WI38 (cell line): ENCODE results near the gene SMU1.

Experiments used
- H3K4me3 ChIP-seq: 2 replicates; pipeline ENCODE4 v1.5.1; 2011; ENCODE audit warnings: low read depth, mild to moderate bottlenecking, control low read depth, low read length
- CTCF ChIP-seq: IDR thresholded peaks from 2 replicates; pipeline ENCODE4 v1.5.1; 2012; ENCODE audit warnings: low read depth, mild to moderate bottlenecking, control low read depth, low read length

The SMU1 gene

DNA sequence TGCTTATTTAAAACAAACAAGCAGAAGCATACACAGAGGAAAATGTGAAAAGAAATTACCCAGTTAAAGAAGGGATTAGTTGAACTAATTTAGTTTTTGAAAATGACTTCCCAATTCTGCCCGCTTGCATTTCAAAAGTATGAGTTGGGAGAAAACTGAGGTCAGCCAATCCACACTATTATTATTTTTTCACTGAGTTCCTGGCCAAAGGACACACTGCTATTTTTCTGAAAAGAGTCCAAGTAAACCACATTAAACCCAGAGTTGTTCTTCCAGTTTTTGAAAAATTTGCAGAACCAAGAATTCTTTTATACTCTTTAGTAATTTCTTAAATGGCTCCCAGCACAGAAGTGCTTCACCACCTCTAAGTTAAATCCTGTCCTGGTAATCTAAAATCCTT lies 7.5 kb downstream of the SMU1 start:
- no peak for TF ChIP-seq CTCF
- H3K4me3 ChIP-seq = no peak overlapping the region

DNA sequence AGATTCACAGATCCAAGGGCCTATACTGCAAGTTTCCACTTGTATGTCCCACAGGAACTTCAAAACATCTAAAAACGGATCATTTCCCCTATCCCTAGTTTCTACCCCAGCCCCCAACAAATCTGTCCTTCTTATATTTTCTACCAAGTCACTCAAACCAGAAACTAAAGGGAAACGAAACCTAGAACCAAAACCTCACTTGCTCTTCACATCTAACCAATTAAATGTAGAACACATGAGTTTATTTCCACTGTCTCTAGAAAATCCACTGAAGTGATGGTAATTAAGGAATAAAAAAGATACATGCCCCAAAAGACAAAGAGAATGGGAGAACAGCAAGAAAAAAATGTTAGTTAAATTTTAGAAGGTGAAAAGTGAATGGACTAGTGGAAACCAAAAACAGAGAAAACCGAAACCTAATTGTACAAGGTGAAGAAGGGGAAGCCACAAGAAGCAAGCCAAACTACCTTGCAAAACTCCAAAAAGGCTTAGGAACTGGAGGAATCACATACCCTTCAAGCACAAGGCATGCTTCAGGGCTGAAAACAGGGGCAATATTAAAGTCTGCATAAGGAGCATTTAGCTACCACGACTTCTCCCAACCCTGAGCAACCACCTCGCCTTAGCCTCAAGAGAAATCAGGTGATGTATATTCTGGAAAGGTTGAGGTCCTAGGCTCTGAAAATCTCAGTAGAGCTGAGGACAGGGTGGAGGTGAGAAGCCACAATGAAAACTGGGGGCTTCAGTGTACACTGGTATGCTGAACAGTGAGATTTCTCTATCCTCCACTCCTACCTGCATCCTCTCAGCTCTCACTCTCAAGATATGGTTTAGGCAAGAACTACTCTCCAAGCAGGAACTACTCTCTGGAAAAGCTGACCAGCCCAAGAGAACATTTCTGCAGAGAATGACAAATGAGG lies 11.1 kb downstream of the SMU1 start:
- H3K4me3 ChIP-seq = no peak overlapping the region
- TF ChIP-seq CTCF = no peak

- no peak for TF ChIP-seq CTCF
- H3K4me3 ChIP-seq = no peak overlapping the region
Measured at GRCh38 chr9:33051144-33051543, 25.3 kb downstream of the SMU1 start.

- no peak for TF ChIP-seq CTCF
- H3K4me3 ChIP-seq = no peak overlapping the region
Measured at GRCh38 chr9:33049680-33050361, 26.7 kb downstream of the SMU1 start.

DNA sequence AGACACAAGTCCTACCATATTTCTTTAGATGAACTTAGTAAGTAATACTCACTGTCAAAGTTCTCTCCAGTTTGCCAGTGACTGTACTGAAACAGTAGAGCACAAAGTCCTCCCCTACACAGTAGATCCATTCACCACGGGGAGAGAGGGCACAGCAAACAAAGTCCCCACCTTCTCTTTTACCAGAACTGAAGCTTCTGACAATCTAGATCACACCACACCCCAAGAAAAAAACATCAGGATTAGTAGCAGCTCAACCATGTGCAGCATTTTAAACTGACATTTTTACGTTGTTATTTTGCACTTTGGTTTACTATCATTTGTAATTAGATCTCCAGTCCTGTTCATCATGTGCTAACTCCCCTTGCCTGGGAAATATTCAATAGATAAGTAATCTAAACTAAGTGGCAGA lies 28.4 kb downstream of the SMU1 start:
- H3K4me3 ChIP-seq = no peak overlapping the region
- no peak for TF ChIP-seq CTCF

GRCh38 chr9:33046061-33046460 lies 30.4 kb downstream of the SMU1 start:
- H3K4me3 ChIP-seq = no peak overlapping the region
- TF ChIP-seq CTCF = no peak
